Measurements from ENCODE around the gene TFAP2D.

Gene TFAP2D

GRCh38 chr6:50713226-50713625 is at the start of gene TFAP2D:
TSS of gene TFAP2D (plus strand) at chr6:50713526. CDS start at chr6:50714056, 530 bp downstream.
- Mint-ChIP-seq H3K27ac (no peak within 1 kb of the TSS), H3K36me3 (peaks cover 5% of the 10 kb centered on the region), H3K4me3 (no peak within 1 kb of the TSS), H3K9me3 (peaks cover 3% of the 10 kb centered on the region), H3K4me1 (no peaks in the 10 kb centered on the region), H3K27me3 (peaks cover 55% of the 10 kb centered on the region)

GRCh38 chr6:50663806-50664205 is 49.5 kb upstream of the TFAP2D start:
- Mint-ChIP-seq H3K36me3 (no peaks in the 10 kb centered on the region), H3K4me1 (no peaks in the 10 kb centered on the region), H3K4me3 (no peak overlapping the region), H3K9me3 (peaks cover 5% of the 10 kb centered on the region), H3K27ac (no peak overlapping the region), H3K27me3 (no peaks in the 10 kb centered on the region)

DNA sequence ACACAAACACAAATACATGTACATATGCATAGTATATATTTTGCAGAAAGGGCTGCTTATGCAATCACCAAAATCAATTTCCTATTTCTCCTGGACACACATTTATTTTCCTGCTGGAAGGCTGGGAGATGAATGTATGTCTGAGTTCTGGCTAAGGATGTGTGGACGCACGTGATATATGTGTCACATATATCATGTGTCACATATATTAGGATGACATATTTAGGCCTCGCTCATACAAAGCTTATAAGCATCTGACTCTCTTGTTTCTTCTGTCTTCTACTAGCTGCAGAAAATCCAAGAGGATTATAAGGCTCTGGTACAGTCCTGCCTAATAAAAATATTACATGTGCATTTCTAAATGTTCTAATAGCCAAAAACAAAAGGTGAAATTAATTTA is 47.2 kb upstream of the TFAP2D start:
- Mint-ChIP-seq H3K4me1 (no peaks in the 10 kb centered on the region), H3K27me3 (no peaks in the 10 kb centered on the region), H3K27ac (no peak overlapping the region), H3K4me3 (no peak overlapping the region), H3K9me3 (peaks cover 4% of the 10 kb centered on the region), H3K36me3 (no peaks in the 10 kb centered on the region)

GRCh38 chr6:50681213-50681824 is 32.0 kb upstream of the TFAP2D start:
- no peak overlapping the region for H3K4me3 Mint-ChIP-seq

DNA sequence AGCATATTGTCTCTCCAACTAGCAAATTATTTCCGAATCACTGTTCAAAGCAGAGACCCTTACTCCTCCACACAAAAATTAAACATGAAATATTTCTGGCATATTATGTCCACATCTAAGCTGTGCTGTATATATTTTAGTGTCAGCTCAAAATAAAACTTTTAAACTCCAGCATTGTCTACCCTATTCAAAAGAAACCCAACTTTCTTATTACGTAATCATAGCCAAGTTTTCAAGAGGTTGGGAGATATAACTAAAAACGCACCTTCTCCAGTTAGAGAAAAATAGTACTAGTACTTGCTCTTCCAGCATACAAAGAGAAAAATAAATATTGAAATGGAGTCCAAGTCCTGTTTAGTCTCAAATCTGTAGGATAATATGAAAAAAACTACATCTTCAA is 24.1 kb upstream of the TFAP2D start:
- H3K27ac Mint-ChIP-seq, result no peak overlapping the region
- H3K9me3 Mint-ChIP-seq, result no peaks in the 10 kb centered on the region
- no peaks in the 10 kb centered on the region for H3K36me3 Mint-ChIP-seq
- H3K4me1 Mint-ChIP-seq, result no peaks in the 10 kb centered on the region
- no peaks in the 10 kb centered on the region for H3K27me3 Mint-ChIP-seq
- H3K4me3 Mint-ChIP-seq, result no peak overlapping the region

More at GRCh38 chr6:50681213-50681824, 32.0 kb upstream of the TFAP2D start:
- H3K36me3 Mint-ChIP-seq, result no peaks in the 10 kb centered on the region
- H3K4me1 Mint-ChIP-seq, result no peaks in the 10 kb centered on the region
- no peaks in the 10 kb centered on the region for H3K27me3 Mint-ChIP-seq
- peaks cover 5% of the 10 kb centered on the region for H3K9me3 Mint-ChIP-seq
- H3K27ac Mint-ChIP-seq, result no peak overlapping the region

DNA sequence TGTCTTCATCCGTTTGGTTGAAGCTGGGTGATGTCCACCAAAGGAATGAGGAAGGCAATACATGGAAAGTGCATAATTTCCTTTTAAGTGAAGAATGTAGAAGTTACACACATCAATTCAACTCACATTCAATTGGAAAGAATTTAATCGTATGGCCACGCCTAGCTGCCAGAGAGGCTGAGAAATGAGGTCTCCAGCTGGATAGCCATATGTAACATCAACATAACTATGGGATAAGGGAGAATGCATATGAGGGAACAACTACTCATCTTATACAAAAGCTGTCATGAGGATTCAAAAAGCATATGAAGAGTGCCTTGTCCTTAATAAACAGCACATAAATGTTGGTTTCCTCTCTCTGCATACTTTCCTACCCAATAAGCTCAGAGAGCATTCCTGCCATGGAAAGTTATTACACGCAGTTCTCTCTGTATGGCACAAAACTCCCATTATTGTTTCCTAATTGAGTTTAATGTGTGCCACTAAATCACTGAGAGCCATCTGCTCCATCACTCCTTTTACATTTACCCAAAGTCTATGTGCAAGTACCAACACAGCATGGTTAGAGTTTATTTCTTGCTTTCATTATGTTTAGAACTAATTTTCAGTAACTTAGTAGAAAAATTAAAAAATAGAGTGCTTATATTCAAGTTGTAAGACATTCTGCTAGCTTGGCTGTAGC is 21.4 kb upstream of the TFAP2D start:
- no peaks in the 10 kb centered on the region for H3K36me3 Mint-ChIP-seq
- no peak overlapping the region for H3K27ac Mint-ChIP-seq
- no peak overlapping the region for H3K4me3 Mint-ChIP-seq
- no peaks in the 10 kb centered on the region for H3K4me1 Mint-ChIP-seq
- no peaks in the 10 kb centered on the region for H3K9me3 Mint-ChIP-seq
- peaks cover 4% of the 10 kb centered on the region for H3K27me3 Mint-ChIP-seq

GRCh38 chr6:50698546-50698945 is 14.8 kb upstream of the TFAP2D start:
- H3K27me3 Mint-ChIP-seq, result peaks cover 9% of the 10 kb centered on the region
- no peak overlapping the region for H3K4me3 Mint-ChIP-seq
- no peak overlapping the region for H3K27ac Mint-ChIP-seq
- peaks cover 3% of the 10 kb centered on the region for H3K9me3 Mint-ChIP-seq
- H3K36me3 Mint-ChIP-seq, result no peaks in the 10 kb centered on the region
- no peaks in the 10 kb centered on the region for H3K4me1 Mint-ChIP-seq

GRCh38 chr6:50699051-50699775 is 14.1 kb upstream of the TFAP2D start:
- peaks cover 11% of the 10 kb centered on the region for H3K27me3 Mint-ChIP-seq
- no peak overlapping the region for H3K4me3 Mint-ChIP-seq
- no peaks in the 10 kb centered on the region for H3K36me3 Mint-ChIP-seq

DNA sequence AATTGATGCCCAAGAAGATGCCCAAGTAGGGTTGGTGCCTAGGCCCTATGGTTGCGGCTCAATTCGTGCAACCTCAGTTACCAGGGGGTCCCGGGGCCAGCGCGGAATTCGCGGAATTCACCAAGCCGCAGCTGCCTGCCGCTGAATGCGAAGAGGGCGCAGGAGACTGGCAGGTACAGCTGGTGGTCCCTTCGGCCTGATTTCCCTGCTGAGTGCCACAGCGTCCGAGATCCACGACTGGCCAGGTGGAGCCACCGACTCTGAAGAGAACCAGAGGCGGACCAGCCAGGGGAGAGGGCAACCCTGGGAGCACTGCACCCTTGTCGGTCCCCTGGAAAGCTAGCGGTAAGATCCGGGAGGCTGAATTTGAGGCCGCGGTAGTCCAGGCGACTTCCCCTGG is 6.8 kb upstream of the TFAP2D start:
- Mint-ChIP-seq H3K4me1 (no peaks in the 10 kb centered on the region), H3K9me3 (peaks cover 10% of the 10 kb centered on the region), H3K27me3 (peaks cover 36% of the 10 kb centered on the region), H3K4me3 (no peak overlapping the region), H3K27ac (no peak overlapping the region), H3K36me3 (no peaks in the 10 kb centered on the region)

More at GRCh38 chr6:50699051-50699775, 14.1 kb upstream of the TFAP2D start:
- Mint-ChIP-seq H3K27ac (no peak overlapping the region), H3K9me3 (peaks cover 6% of the 10 kb centered on the region), H3K4me1 (no peaks in the 10 kb centered on the region)

DNA sequence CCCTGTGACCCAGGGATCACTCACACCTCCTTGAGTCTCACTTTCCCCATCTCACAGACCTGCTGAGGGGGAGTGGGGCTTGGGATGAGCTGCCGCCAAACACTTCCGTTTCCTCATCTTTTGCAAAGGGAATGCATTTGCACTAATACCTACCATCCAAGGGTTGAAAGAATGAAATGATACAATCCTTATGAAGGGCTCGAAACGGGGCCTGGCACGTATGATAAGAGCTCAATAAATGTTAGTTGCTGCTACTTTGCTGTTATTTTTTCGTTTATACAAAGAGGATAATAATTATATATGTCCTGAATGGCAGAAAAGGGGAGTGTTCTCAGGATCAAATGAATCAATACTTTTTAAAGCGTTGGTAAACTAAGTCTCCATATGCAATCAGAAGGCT is 6.1 kb upstream of the TFAP2D start:
- H3K9me3 Mint-ChIP-seq, result peaks cover 10% of the 10 kb centered on the region
- H3K4me3 Mint-ChIP-seq, result no peak overlapping the region
- H3K27me3 Mint-ChIP-seq, result peaks cover 39% of the 10 kb centered on the region
- H3K36me3 Mint-ChIP-seq, result no peaks in the 10 kb centered on the region
- no peaks in the 10 kb centered on the region for H3K4me1 Mint-ChIP-seq
- H3K27ac Mint-ChIP-seq, result no peak overlapping the region

GRCh38 chr6:50707652-50708300 is 5.5 kb upstream of the TFAP2D start:
- H3K36me3 Mint-ChIP-seq, result no peaks in the 10 kb centered on the region
- no peaks in the 10 kb centered on the region for H3K4me1 Mint-ChIP-seq
- peaks cover 10% of the 10 kb centered on the region for H3K9me3 Mint-ChIP-seq
- H3K27ac Mint-ChIP-seq, result no peak overlapping the region
- H3K4me3 Mint-ChIP-seq, result no peak overlapping the region
- H3K27me3 Mint-ChIP-seq, result peaks cover 39% of the 10 kb centered on the region

DNA sequence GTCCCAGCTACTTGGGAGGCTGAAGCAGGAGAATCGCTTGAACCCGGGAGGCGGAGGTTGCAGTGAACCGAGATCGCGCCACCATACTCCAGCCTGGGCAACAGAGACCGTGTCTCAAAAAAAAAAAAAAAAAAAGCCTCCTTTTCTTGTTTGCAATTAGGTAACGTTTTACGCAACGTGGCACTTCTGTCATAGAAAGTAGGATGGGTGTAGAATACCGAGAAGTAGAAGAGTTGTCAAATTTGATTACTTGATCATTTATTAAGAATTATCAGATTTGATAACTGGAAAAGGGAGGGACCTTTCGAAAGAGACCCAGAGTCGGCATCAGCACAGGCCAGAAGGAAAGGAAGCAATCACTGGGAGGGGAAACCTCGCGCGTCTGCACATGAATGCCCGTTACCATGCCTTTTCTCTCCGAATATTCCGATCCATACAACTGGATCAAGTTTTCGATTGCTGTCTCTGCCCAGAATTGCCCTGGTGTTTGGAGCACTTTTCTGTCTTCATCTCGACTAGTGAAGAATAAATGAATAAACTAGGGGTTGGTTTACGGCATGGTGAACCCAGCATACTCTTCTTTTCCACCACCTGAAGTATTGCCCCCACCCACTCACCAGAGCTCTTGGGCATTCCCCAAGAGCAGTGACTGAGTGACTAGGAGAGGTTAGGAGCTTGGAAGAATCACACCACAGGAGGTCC is 4.5 kb upstream of the TFAP2D start:
- no peaks in the 10 kb centered on the region for H3K4me1 Mint-ChIP-seq
- peaks cover 41% of the 10 kb centered on the region for H3K27me3 Mint-ChIP-seq
- H3K36me3 Mint-ChIP-seq, result no peaks in the 10 kb centered on the region
- H3K4me3 Mint-ChIP-seq, result no peak overlapping the region
- H3K27ac Mint-ChIP-seq, result no peak overlapping the region
- H3K9me3 Mint-ChIP-seq, result peaks cover 5% of the 10 kb centered on the region

GRCh38 chr6:50709366-50709734 is 4.0 kb upstream of the TFAP2D start:
- H3K4me3 Mint-ChIP-seq, result no peak overlapping the region
- no peaks in the 10 kb centered on the region for H3K36me3 Mint-ChIP-seq
- no peaks in the 10 kb centered on the region for H3K4me1 Mint-ChIP-seq
- H3K9me3 Mint-ChIP-seq, result peaks cover 4% of the 10 kb centered on the region
- no peak overlapping the region for H3K27ac Mint-ChIP-seq
- H3K27me3 Mint-ChIP-seq, result peaks cover 42% of the 10 kb centered on the region

GRCh38 chr6:50711686-50712085 is 1.6 kb upstream of the TFAP2D start:
- Mint-ChIP-seq H3K9me3 (peaks cover 8% of the 10 kb centered on the region), H3K4me3 (no peak overlapping the region)

GRCh38 chr6:50712291-50712690 is 1.0 kb upstream of the TFAP2D start:
- Mint-ChIP-seq H3K27ac (no peak overlapping the region), H3K4me1 (no peaks in the 10 kb centered on the region), H3K27me3 (peaks cover 57% of the 10 kb centered on the region), H3K4me3 (no peak overlapping the region), H3K36me3 (peaks cover 5% of the 10 kb centered on the region), H3K9me3 (peaks cover 6% of the 10 kb centered on the region)

More at GRCh38 chr6:50711686-50712085, 1.6 kb upstream of the TFAP2D start:
- Mint-ChIP-seq H3K27ac (no peak overlapping the region), H3K36me3 (peaks cover 5% of the 10 kb centered on the region), H3K27me3 (peaks cover 54% of the 10 kb centered on the region), H3K4me1 (no peaks in the 10 kb centered on the region)

Measured in activated naive CD4-positive, alpha-beta T cell treated with anti-CD3 and anti-CD28 coated beads, Interleukin-2, amount 50 U/mL, for 24 hours (primary cell).